HG03558 (cell line): ENCODE results near the gene NEUROD1.

Experiments
- ATAC-seq: cut with Tn5 transposase; IDR thresholded peaks from one replicate; pipeline ENCODE4 v1.9.1; 2021; ENCODE audit warnings: moderate number of reproducible peaks; ENCODE audit not compliant: unreplicated experiment; ENCODE audit errors: extremely low read depth

Gene NEUROD1

DNA sequence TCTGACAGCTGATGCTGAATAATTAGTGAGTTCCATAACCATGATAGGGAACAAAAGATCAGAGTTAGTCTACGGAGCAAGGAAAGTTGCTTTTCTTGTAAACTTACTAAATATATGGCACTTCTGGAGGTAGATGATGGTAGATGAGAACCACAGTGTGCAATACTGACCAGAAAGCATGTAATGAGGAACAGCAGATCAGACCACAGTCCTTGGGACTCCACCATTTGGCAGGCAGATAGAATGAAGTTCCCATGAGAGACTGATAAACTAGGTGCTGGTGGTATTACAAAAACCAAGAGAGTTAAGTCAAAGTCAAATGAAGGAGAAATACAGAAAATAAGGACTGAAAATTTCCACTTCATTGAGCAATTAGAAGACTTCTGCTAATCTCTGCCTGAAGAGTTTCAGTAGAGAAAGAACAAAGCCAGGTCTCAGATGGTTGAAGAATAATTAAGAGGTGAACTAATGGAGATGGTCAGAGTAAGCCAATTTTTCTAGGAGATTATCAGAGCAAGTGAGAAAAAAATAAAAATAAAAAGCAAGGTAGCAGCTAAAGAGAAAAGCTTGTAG, 33.8 kb downstream of the NEUROD1 start:
- ATAC-seq, result no peak

DNA sequence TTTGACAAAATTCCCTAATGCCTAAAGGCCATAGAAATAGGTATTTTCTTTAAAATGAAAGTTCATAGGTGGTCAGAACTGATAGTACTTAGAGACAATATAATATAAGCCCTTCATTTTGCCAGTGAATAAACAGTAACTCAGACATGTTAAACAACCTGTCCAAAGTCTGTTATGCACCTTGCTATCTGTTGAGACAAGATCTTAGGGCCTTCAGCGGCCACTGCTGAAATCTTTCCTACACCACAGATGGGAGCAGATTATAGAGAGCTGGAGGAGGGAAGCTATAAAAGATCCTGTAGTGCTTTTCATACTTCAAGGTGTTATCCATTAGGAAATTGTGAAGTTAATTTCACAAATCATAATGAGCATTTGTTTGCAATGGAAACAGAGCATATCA, 37.2 kb downstream of the NEUROD1 start:
- ATAC-seq, result no peak

DNA sequence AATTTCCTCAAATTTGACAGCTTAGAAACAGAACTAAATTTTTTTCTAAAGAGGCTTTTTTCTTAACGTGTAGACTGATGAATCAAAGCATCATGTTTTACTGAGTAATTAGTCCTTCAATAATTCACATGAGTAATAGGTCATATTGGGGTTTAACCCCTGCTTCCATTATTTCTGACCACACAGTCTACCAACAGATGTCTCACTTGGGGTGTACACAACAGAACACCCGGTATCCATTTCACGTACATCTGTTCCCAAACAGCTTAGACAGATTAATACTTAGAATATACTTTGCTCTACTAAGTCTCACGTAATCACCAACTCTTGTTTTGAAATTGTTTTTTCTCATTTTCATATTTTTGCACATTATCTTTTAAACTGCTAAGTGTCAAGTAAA, 38.2 kb downstream of the NEUROD1 start:
- ATAC-seq, result no peak

DNA sequence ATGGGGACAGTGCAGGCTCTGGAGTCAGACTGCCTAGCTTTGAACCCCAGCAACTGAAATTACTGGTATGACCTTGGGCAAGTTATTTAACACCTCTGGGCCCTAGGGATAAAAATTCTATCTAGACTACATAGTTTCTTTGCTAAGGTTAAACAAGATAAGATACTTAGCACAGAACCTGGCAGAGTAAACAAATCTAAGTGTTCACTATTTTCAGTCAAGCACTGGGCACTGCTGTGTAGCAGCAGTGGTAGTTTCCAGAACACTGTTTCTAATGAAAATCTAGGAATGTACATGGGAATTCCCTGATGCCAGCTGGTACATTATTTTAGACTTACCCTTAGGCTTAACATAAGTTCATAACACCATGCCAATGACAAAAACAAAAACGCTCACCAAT, 40.6 kb downstream of the NEUROD1 start:
- no peak for ATAC-seq

DNA sequence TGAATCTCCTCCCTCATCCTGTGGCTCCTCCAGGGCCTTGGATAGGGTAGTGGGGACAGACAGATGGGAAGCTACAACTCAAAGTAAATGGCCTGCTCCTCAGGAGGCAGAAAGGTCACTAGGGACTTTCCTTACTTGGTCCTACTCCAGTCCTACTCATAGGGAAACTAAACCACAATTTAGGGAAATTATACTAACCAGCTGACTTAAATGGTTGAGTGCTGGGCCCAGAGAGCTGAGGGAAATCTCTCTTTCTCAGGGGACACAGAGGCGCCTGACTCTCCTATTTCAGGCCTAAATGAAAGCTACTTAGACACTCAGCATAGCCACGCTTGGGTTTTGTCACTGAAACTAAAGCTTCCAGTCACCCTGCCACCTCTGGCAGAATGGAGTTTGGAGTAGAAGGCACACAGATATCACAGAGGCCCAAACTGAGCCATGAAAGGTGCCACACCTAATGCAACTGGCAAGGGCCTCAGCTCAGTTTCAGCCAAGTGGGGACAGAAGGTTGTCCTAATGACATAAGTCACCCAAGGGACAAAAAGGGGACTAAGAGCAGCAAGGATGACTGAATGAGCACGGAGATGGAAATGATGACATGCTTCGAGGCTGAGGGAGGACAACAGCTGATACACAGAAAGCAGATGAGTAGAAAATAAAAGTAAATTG, 47.5 kb downstream of the NEUROD1 start:
- peak; percentile 63 for ATAC-seq

DNA sequence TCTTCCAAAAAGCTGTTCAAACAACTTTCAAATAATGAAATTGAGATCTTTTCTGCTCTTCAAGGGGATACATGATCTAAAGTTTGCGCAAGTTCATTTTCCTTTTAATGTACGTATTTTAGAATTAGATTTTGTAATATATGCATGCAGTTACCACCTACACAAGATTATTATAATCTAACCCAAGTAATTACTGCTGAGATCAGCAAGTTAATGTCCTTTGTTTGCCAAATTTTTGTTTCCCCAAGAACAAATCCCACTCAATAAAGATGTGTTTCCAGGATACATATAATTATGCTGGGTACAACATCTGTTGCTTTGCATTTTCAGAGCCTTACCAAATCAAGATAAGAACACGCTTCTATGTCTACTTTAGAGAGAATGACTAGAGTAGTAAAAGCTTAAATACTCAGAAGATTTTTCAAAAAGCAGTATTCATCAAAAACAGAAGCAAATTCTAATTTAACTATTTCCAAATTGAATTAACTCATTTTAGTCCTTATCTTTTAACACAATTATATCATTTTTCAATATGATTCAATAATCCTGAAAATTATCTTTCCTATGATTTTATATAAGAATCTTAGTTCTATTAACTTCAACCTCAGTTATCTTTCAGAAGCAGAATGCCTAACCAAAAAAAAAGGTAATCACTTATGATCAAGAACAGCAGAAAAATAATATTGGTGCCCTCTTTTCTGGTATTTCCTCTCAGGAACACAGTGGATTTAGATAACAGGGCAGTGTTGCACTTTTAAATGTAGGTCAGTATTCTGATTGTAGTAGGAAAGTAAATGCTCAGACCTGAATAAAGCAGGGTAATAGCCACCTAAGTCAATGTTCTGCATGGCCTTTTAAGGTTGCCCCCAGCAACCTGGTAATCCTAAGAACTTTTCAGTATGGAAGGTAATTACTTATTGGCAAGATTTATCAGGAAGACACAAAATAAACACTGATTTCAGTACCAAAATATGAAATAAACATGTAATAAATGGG, 51.4 kb downstream of the NEUROD1 start:
- no peak for ATAC-seq

DNA sequence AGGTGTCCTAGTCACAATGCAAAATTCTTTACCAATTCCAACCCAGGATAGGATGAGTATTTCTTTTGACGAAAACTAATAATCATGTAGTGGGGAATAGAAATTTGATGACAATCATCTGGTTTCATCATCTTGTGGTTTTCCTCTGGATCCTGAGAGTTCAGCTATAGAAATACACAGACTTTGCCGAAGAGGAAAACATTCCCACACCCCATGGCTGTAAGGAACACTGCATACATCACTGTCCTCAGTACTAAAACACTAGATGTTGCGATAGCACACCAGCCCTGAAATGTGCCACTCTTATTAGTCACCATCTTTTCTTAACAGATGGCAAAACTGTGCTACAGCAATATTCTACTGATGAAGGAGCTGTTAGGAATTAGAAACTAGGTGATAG, 52.8 kb downstream of the NEUROD1 start:
- ATAC-seq, result no peak

DNA sequence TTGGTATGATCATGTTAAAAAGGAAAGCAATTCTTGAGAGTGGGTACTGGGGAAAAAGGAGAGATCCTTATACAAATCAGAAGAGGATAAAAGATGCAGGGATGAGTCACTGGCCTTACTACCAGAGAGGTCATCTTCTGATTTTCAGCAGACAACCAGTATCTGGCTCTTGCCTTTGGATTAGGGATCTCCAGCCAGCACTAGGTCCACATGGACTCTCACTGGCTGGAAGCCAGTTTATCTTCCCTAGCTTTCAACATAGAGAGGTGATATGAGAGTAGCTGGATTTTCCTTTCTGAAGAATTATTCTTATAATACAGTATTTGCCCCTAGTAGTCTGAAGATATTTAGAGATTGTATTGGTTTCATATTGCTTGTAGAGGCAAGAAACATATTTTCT, 53.6 kb downstream of the NEUROD1 start:
- ATAC-seq, result no peak
